Neuronal stem cell (in vitro differentiated cells): ENCODE measurements around the gene LSM8.

Experiments used
- DNase-seq: peaks from one replicate; pipeline ENCODE4 v3.0.0-alpha.2; 2013; ENCODE audit warnings: low spot score
- H2AFZ ChIP-seq: one replicate; pipeline ENCODE4 v1.6.1; 2013; ENCODE audit warnings: mild to moderate bottlenecking, low read length, inconsistent platforms
- H2AK5ac ChIP-seq: 2 replicates; pipeline ENCODE4 v1.6.1; 2013; ENCODE audit warnings: low read depth, mild to moderate bottlenecking, inconsistent platforms, low read length, moderate library complexity, mixed read lengths
- H2BK120ac ChIP-seq: 2 replicates; pipeline ENCODE4 v1.6.1; 2013; ENCODE audit warnings: low read depth, mild to moderate bottlenecking, inconsistent platforms, low read length, moderate library complexity, mixed read lengths
- H2BK12ac ChIP-seq: one replicate; pipeline ENCODE4 v1.6.1; 2013; ENCODE audit warnings: low read length, inconsistent platforms
- H2BK15ac ChIP-seq: 2 replicates; pipeline ENCODE4 v1.6.1; 2013; ENCODE audit warnings: mild to moderate bottlenecking, low read length, inconsistent platforms, mixed read lengths
- H2BK5ac ChIP-seq: one replicate; pipeline ENCODE4 v1.6.1; 2013; ENCODE audit warnings: inconsistent platforms, mild to moderate bottlenecking, low read length, moderate library complexity
- H3K14ac ChIP-seq: one replicate; pipeline ENCODE4 v1.6.1; 2013; ENCODE audit warnings: low read length, inconsistent platforms
- H3K18ac ChIP-seq: 2 replicates; pipeline ENCODE4 v1.6.1; 2013; ENCODE audit warnings: low read length, inconsistent platforms
- H3K23ac ChIP-seq: 2 replicates; pipeline ENCODE4 v1.6.1; 2013; ENCODE audit warnings: low read depth, mild to moderate bottlenecking, mixed read lengths, low read length, inconsistent platforms; ENCODE audit not compliant: poor library complexity
- H3K27ac ChIP-seq: replicated peaks from 3 replicates; pipeline ENCODE4 v1.5.1; 2013; ENCODE audit warnings: low read length, inconsistent platforms
- H3K27me3 ChIP-seq, 3 experiments: 2 replicates each; pipeline ENCODE4 v1.6.1; 2013; ENCODE audit warnings: low read length in 3 of 3, mild to moderate bottlenecking in 2 of 3, inconsistent platforms in 1 of 3, low read depth in 1 of 3, mixed read lengths in 1 of 3, moderate library complexity in 1 of 3; ENCODE audit not compliant: control insufficient read depth in 3 of 3, insufficient read depth in 3 of 3
- H3K36me3 ChIP-seq, 2 donors: replicated peaks in 1 of 2; 2 replicates each; pipeline ENCODE4 v1.6.1; 2013; ENCODE audit warnings: low read length in 2 of 2; ENCODE audit not compliant: control insufficient read depth in 2 of 2, insufficient read depth in 2 of 2
- H3K4ac ChIP-seq: 2 replicates; pipeline ENCODE4 v1.6.1; 2013; ENCODE audit warnings: inconsistent platforms, mild to moderate bottlenecking, low read length, moderate library complexity
- H3K4me1 ChIP-seq, 2 donors: 1 replicate in 1 of 2; 2 replicates in 1 of 2; pipeline ENCODE4 v1.6.1; 2013; ENCODE audit warnings: low read length in 2 of 2, low read depth in 1 of 2; ENCODE audit not compliant: control insufficient read depth in 2 of 2, insufficient read depth in 1 of 2
- H3K4me2 ChIP-seq: one replicate; pipeline ENCODE4 v1.6.1; 2013; ENCODE audit warnings: mild to moderate bottlenecking, low read length, inconsistent platforms; ENCODE audit not compliant: insufficient read depth, poor library complexity, severe bottlenecking
- H3K4me3 ChIP-seq, 2 donors: 2 replicates each; pipeline ENCODE4 v1.5.1; 2013; ENCODE audit warnings: low read length in 2 of 2, mild to moderate bottlenecking in 2 of 2, inconsistent platforms in 1 of 2, moderate library complexity in 1 of 2
- H3K79me1 ChIP-seq: one replicate; pipeline ENCODE4 v1.6.1; 2013; ENCODE audit warnings: low read depth, mild to moderate bottlenecking, inconsistent platforms, low read length, moderate library complexity
- H3K9ac ChIP-seq: one replicate; pipeline ENCODE4 v1.6.1; 2013; ENCODE audit warnings: mild to moderate bottlenecking, low read depth, low read length, inconsistent platforms; ENCODE audit not compliant: poor library complexity
- H3K9me3 ChIP-seq, 2 donors: replicated peaks in 1 of 2; 2 replicates each; pipeline versions ENCODE3 to v1.6.1; 2013; ENCODE audit warnings: low read length in 2 of 2, mild to moderate bottlenecking in 2 of 2, inconsistent platforms in 1 of 2, low read depth in 1 of 2, mixed read lengths in 1 of 2, moderate library complexity in 1 of 2; ENCODE audit not compliant: control insufficient read depth in 2 of 2, insufficient read depth in 1 of 2
- H4K8ac ChIP-seq: one replicate; pipeline ENCODE4 v1.6.1; 2013; ENCODE audit warnings: low read depth, mild to moderate bottlenecking, inconsistent platforms, low read length, moderate library complexity
- H4K91ac ChIP-seq: one replicate; pipeline ENCODE4 v1.6.1; 2013; ENCODE audit warnings: low read length, low read depth, mild to moderate bottlenecking, inconsistent platforms; ENCODE audit not compliant: poor library complexity
- WGBS, 2 donors: extraction: QIAGEN DNeasy Blood & Tissue Kit; methylation state at CpG; one replicate each; pipeline ENCODE4 v1.1.7; 2013; ENCODE audit warnings: missing lambda C conversion rate in 2 of 2, mixed read lengths in 1 of 2; ENCODE audit not compliant: insufficient read length in 2 of 2, insufficient replicate concordance in 1 of 2; ENCODE audit errors: extremely low coverage in 2 of 2; 5-methylcytosine and 5-hydroxymethylcytosine counted together

The LSM8 gene

DNA sequence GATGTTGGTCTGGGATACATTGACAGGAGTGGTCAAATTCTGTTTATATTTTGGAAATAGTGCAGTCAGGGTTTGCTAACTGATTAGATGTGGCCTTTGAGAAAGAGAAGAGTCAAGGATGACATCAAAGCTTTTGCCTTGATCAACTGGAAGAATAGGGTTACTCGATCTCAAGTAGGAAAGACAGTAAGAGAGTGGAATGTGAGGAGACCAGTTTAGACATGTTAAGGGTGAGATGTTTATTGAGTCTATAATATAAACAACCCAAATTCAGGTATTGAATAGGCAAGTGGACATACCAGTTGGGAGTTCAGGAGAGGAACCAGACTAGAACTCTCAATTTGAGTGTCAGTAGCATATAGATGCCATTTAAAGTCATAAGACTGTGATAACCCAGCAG is 38.6 kb downstream of the LSM8 start:
- Histone ChIP-seq H3K36me3 (no peaks in the 10 kb centered on the region), H2BK12ac (no peak overlapping the region), H3K14ac (no peak overlapping the region), H2AFZ (no peak overlapping the region), H2BK120ac (no peak overlapping the region), H3K27ac (no peak overlapping the region), H3K9me3 (no peaks in the 10 kb centered on the region), H3K23ac (no peak overlapping the region), H2BK15ac (no peak overlapping the region), H4K8ac (no peak overlapping the region), H2AK5ac (no peak overlapping the region), H4K91ac (no peak overlapping the region), H3K4ac (no peak overlapping the region), H3K9ac (no peak overlapping the region), H2BK5ac (no peak overlapping the region), H3K27me3 (no peaks in the 10 kb centered on the region), H3K18ac (no peak overlapping the region), H3K4me1 (no peaks in the 10 kb centered on the region), H3K4me3 (no peak overlapping the region), H3K79me1 (no peaks in the 10 kb centered on the region), H3K4me2 (no peak overlapping the region)
- no peak for DNase-seq
- WGBS, 2 donors, result no CpG with 5 or more reads among the region's 1 CpG

DNA sequence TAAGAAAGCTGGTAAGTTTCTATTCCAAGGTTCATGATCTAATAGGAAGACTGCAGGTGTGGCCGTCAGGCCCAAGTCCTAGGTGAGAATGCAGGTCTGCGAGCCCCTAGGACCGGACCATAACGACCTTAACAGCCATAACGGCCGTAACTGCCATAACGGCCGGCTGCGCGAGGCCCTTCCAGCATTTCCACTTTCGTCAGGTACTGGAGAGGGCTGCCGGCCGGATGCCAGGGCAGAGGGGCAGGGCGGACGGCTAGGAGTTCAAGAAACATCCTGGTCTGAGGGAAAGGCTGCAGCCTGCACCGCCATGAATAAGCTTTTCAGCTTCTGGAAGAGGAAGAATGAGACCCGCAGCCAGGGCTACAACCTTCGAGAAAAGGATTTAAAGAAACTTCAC is 40.6 kb downstream of the LSM8 start, which contains the start of gene ANKRD7:
ANKRD7 (plus strand) TSS at position 184 of the 400 bp plus-strand sequence; CDS start at position 311, 127 bp downstream.
- no peak within 1 kb of the TSS for H2AK5ac ChIP-seq
- H3K4ac ChIP-seq, result no peak within 1 kb of the TSS
- H3K9me3 ChIP-seq, result no peaks in the 10 kb centered on the region
- H3K79me1 ChIP-seq, result no peaks in the 10 kb centered on the region
- no peaks in the 10 kb centered on the region for H3K4me1 ChIP-seq
- H3K23ac ChIP-seq, result no peak within 1 kb of the TSS
- no peaks in the 10 kb centered on the region for H3K27me3 ChIP-seq
- H2BK15ac ChIP-seq, result no peak within 1 kb of the TSS
- no peak within 1 kb of the TSS for H2BK12ac ChIP-seq
- H2AFZ ChIP-seq, result no peak within 1 kb of the TSS
- H3K4me2 ChIP-seq, result no peak within 1 kb of the TSS
- no peak for DNase-seq
- no peak within 1 kb of the TSS for H3K27ac ChIP-seq
- no CpG with 5 or more reads among the region's 18 CpGs for WGBS, 2 donors
- H2BK120ac ChIP-seq, result no peak within 1 kb of the TSS
- H3K9ac ChIP-seq, result no peak within 1 kb of the TSS
- no peak within 1 kb of the TSS for H3K14ac ChIP-seq
- no peak within 1 kb of the TSS for H4K8ac ChIP-seq
- H2BK5ac ChIP-seq, result no peak within 1 kb of the TSS
- no peak within 1 kb of the TSS for H4K91ac ChIP-seq
- no peaks in the 10 kb centered on the region for H3K36me3 ChIP-seq
- H3K4me3 ChIP-seq, result no peak within 1 kb of the TSS
- no peak within 1 kb of the TSS for H3K18ac ChIP-seq

DNA sequence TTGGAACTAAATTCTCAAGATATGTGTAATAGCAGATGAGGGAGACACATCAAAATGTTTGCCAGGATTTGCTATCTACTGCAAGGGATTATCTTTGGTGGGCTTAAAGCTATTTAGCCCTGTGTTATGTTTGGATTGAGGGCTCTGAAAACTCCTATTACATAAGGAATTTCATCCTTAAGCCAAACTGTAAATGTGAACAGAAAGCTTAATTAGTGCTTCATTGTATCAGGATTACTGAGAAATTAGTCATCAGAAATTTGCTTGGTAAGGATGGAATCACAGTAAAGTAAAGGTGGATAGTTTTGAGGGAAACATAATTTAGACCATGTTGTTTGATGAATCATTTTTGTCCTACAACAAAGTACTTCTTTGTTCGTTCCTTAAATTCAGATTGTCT is 48.9 kb downstream of the LSM8 start:
- H3K4me2 ChIP-seq, result no peak overlapping the region
- no peak overlapping the region for H2BK15ac ChIP-seq
- H3K27me3 ChIP-seq, result no peaks in the 10 kb centered on the region
- no peak overlapping the region for H2AK5ac ChIP-seq
- H3K23ac ChIP-seq, result no peak overlapping the region
- H3K27ac ChIP-seq, result no peak overlapping the region
- H3K18ac ChIP-seq, result no peak overlapping the region
- H4K91ac ChIP-seq, result no peak overlapping the region
- H3K4ac ChIP-seq, result no peak overlapping the region
- no peak overlapping the region for H2BK120ac ChIP-seq
- H4K8ac ChIP-seq, result no peak overlapping the region
- no peak overlapping the region for H3K14ac ChIP-seq
- no peaks in the 10 kb centered on the region for H3K4me1 ChIP-seq
- no CpG with 5 or more reads among the region's 1 CpG for WGBS, 2 donors
- H3K79me1 ChIP-seq, result no peaks in the 10 kb centered on the region
- no peaks in the 10 kb centered on the region for H3K36me3 ChIP-seq
- no peak for DNase-seq
- H3K4me3 ChIP-seq, result no peak overlapping the region
- no peak overlapping the region for H2AFZ ChIP-seq
- no peak overlapping the region for H2BK5ac ChIP-seq
- H2BK12ac ChIP-seq, result no peak overlapping the region
- H3K9ac ChIP-seq, result no peak overlapping the region
- no peaks in the 10 kb centered on the region for H3K9me3 ChIP-seq

DNA sequence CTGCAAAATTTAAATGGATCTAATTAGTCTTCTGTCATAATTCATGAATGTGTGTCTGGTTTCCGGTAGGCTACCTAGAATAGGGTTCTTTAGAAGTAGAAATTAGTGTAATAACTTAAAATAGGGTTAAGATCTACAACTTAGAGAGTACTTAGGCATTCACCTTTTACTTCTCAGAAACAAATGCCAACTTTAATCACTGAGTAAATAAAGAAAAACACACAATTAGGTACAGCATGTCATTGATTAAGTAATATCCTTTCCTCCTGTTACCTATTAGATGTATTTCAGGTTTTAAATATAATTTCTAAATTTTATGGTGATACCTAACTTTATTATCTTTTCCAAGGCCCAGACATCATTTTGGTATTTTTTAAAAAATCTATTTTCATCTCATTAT is 49.8 kb downstream of the LSM8 start:
- Histone ChIP-seq H2BK120ac (no peak overlapping the region), H3K4ac (no peak overlapping the region), H4K8ac (no peak overlapping the region), H3K23ac (no peak overlapping the region), H3K27ac (no peak overlapping the region), H4K91ac (no peak overlapping the region), H3K18ac (no peak overlapping the region), H3K4me2 (no peak overlapping the region), H3K27me3 (no peaks in the 10 kb centered on the region), H3K36me3 (no peaks in the 10 kb centered on the region), H2AK5ac (no peak overlapping the region), H2BK5ac (no peak overlapping the region), H3K14ac (no peak overlapping the region), H3K9me3 (no peaks in the 10 kb centered on the region), H2AFZ (no peak overlapping the region), H2BK12ac (no peak overlapping the region), H3K79me1 (no peaks in the 10 kb centered on the region), H3K4me1 (no peaks in the 10 kb centered on the region), H2BK15ac (no peak overlapping the region), H3K4me3 (no peak overlapping the region), H3K9ac (no peak overlapping the region)
- DNase-seq, result no peak
- no CpG with 5 or more reads among the region's 1 CpG for WGBS, 2 donors
